Eye (tissue), 1 donor: Measurements from ENCODE around the gene GDPD5.
"Not testable (repeated sequence)": the region's sequence is repeated elsewhere in the genome, so short reads cannot be mapped to it uniquely, and the experiment has no call there.

Source experiments
- DNase-seq: peaks from one replicate; pipeline ENCODE4 v3.0.0-alpha.2; 2015

The GDPD5 gene

GRCh38 chr11:75428281-75428724 lies 97.4 kb downstream of the GDPD5 start:
- DNase-seq, result peak; percentile 97

GRCh38 chr11:75427181-75427580 lies 98.6 kb downstream of the GDPD5 start:
- DNase-seq, result no peak

GRCh38 chr11:75426720-75427086 lies 99.0 kb downstream of the GDPD5 start:
- DNase-seq, result no peak

- DNase-seq, result no peak
These were observed 100.3 kb downstream of the GDPD5 start for GRCh38 chr11:75425422-75425821.

GRCh38 chr11:75424396-75424795 lies 101.3 kb downstream of the GDPD5 start:
- DNase-seq, result peak; percentile 82

- no peak for DNase-seq
These were observed 102.0 kb downstream of the GDPD5 start for GRCh38 chr11:75423721-75424120.

- DNase-seq, result no peak
These were observed 103.2 kb downstream of the GDPD5 start for GRCh38 chr11:75422248-75423231.

- no peak for DNase-seq
These were observed 103.9 kb downstream of the GDPD5 start for GRCh38 chr11:75421902-75422247.

- peak; percentile 79 for DNase-seq
These were observed 104.6 kb downstream of the GDPD5 start for GRCh38 chr11:75421035-75421602.

- peak; percentile 43 for DNase-seq
These were observed 105.3 kb downstream of the GDPD5 start for GRCh38 chr11:75420224-75421034.

- DNase-seq, result no peak
These were observed 111.9 kb downstream of the GDPD5 start for GRCh38 chr11:75413864-75414263.

- not testable (repeated sequence) for DNase-seq
These were observed 112.6 kb downstream of the GDPD5 start for GRCh38 chr11:75413146-75413545.

- not testable (repeated sequence) for DNase-seq
These were observed 115.8 kb downstream of the GDPD5 start for GRCh38 chr11:75409971-75410370.

- DNase-seq, result no peak
These were observed 116.9 kb downstream of the GDPD5 start for GRCh38 chr11:75408957-75409219.

GRCh38 chr11:75406338-75406777 lies 119.4 kb downstream of the GDPD5 start:
- DNase-seq, result peak; percentile 44

GRCh38 chr11:75403983-75404658 lies 121.6 kb downstream of the GDPD5 start:
- no peak for DNase-seq

- no peak for DNase-seq
These were observed 122.7 kb downstream of the GDPD5 start for GRCh38 chr11:75403037-75403436.

- no peak for DNase-seq
These were observed 123.6 kb downstream of the GDPD5 start for GRCh38 chr11:75402002-75402773.

- peak; percentile 69 for DNase-seq
These were observed 125.4 kb downstream of the GDPD5 start for GRCh38 chr11:75400146-75400865.

GRCh38 chr11:75399344-75400145 lies 126.2 kb downstream of the GDPD5 start, which contains the start of gene RPS3:
TSS of gene RPS3 (plus strand) at chr11:75399518. CDS start at chr11:75399548, 30 bp downstream.
- DNase-seq, result peak; percentile 98
